ENCODE measurements around the gene CEP41.

DNA sequence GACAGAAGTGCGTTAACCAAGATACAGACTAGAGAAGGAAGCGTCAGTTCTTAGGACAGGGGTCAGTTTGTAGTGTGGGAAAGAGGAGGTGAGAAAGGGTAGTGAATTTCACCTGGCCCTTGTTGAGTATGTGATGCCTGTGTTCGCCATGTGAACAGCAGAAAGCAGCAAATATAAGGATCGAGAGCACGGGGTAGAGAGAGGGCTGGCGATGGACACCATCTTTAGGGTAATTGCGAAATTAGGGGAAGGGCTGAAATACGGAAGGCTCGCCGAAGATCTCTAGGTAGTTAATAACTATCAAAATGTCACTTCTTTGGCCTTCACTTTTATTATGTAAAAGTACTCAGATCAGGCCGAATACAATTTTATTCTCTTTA is 44.9 kb upstream of the CEP41 start:
- TF ChIP-seq ARNTL (CRISPR knock-in tag; IDR thresholded peaks at IDR 0.05; ENCODE audit: borderline replicate concordance, low read depth): no peak
- TF ChIP-seq RARB (CRISPR knock-in tag; IDR thresholded peaks at IDR 0.05): no peak
- TF ChIP-seq, protein P1, sequence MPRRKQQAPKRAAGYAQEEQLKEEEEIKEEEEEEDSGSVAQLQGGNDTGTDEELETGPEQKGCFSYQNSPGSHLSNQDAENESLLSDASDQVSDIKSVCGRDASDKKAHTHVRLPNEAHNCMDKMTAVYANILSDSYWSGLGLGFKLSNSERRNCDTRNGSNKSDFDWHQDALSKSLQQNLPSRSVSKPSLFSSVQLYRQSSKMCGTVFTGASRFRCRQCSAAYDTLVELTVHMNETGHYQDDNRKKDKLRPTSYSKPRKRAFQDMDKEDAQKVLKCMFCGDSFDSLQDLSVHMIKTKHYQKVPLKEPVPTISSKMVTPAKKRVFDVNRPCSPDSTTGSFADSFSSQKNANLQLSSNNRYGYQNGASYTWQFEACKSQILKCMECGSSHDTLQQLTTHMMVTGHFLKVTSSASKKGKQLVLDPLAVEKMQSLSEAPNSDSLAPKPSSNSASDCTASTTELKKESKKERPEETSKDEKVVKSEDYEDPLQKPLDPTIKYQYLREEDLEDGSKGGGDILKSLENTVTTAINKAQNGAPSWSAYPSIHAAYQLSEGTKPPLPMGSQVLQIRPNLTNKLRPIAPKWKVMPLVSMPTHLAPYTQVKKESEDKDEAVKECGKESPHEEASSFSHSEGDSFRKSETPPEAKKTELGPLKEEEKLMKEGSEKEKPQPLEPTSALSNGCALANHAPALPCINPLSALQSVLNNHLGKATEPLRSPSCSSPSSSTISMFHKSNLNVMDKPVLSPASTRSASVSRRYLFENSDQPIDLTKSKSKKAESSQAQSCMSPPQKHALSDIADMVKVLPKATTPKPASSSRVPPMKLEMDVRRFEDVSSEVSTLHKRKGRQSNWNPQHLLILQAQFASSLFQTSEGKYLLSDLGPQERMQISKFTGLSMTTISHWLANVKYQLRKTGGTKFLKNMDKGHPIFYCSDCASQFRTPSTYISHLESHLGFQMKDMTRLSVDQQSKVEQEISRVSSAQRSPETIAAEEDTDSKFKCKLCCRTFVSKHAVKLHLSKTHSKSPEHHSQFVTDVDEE (CRISPR knock-in tag; IDR thresholded peaks at IDR 0.05): no peak
- TF ChIP-seq ZFP3 (CRISPR knock-in tag; IDR thresholded peaks at IDR 0.05): no peak
- TF ChIP-seq, protein P2, sequence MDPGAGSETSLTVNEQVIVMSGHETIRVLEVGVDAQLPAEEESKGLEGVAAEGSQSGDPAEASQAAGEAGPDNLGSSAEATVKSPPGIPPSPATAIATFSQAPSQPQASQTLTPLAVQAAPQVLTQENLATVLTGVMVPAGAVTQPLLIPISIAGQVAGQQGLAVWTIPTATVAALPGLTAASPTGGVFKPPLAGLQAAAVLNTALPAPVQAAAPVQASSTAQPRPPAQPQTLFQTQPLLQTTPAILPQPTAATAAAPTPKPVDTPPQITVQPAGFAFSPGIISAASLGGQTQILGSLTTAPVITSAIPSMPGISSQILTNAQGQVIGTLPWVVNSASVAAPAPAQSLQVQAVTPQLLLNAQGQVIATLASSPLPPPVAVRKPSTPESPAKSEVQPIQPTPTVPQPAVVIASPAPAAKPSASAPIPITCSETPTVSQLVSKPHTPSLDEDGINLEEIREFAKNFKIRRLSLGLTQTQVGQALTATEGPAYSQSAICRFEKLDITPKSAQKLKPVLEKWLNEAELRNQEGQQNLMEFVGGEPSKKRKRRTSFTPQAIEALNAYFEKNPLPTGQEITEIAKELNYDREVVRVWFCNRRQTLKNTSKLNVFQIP (CRISPR knock-in tag; IDR thresholded peaks at IDR 0.05; ENCODE audit: borderline replicate concordance, low read depth): no peak
- no peak for TF ChIP-seq ZFP30 (CRISPR knock-in tag; IDR thresholded peaks at IDR 0.05)
- TF ChIP-seq ISL1 (CRISPR knock-in tag; IDR thresholded peaks at IDR 0.05): no peak
- no peak for TF ChIP-seq PPARA (CRISPR knock-in tag; IDR thresholded peaks at IDR 0.05; ENCODE audit: borderline replicate concordance)
- TF ChIP-seq, protein P3, sequence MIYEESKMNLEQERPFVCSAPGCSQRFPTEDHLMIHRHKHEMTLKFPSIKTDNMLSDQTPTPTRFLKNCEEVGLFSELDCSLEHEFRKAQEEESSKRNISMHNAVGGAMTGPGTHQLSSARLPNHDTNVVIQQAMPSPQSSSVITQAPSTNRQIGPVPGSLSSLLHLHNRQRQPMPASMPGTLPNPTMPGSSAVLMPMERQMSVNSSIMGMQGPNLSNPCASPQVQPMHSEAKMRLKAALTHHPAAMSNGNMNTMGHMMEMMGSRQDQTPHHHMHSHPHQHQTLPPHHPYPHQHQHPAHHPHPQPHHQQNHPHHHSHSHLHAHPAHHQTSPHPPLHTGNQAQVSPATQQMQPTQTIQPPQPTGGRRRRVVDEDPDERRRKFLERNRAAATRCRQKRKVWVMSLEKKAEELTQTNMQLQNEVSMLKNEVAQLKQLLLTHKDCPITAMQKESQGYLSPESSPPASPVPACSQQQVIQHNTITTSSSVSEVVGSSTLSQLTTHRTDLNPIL (CRISPR knock-in tag; IDR thresholded peaks at IDR 0.05; ENCODE audit: low read depth): no peak
- TF ChIP-seq, protein P4, sequence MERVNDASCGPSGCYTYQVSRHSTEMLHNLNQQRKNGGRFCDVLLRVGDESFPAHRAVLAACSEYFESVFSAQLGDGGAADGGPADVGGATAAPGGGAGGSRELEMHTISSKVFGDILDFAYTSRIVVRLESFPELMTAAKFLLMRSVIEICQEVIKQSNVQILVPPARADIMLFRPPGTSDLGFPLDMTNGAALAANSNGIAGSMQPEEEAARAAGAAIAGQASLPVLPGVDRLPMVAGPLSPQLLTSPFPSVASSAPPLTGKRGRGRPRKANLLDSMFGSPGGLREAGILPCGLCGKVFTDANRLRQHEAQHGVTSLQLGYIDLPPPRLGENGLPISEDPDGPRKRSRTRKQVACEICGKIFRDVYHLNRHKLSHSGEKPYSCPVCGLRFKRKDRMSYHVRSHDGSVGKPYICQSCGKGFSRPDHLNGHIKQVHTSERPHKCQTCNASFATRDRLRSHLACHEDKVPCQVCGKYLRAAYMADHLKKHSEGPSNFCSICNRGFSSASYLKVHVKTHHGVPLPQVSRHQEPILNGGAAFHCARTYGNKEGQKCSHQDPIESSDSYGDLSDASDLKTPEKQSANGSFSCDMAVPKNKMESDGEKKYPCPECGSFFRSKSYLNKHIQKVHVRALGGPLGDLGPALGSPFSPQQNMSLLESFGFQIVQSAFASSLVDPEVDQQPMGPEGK (CRISPR knock-in tag; IDR thresholded peaks at IDR 0.05; ENCODE audit: borderline replicate concordance): no peak
- no peak for TF ChIP-seq TOX (CRISPR knock-in tag; IDR thresholded peaks at IDR 0.05; ENCODE audit: borderline replicate concordance)
- no peak for TF ChIP-seq ZC3H10 (CRISPR knock-in tag; IDR thresholded peaks at IDR 0.05)
- TF ChIP-seq BACH2 (CRISPR knock-in tag; IDR thresholded peaks at IDR 0.05; ENCODE audit: borderline replicate concordance): no peak
- no peak for TF ChIP-seq OSR1 (CRISPR knock-in tag; IDR thresholded peaks at IDR 0.05)

Measured in SK-N-SH treated with all-trans-retinoic acid at 6 μM for 48 hours (cell line).